IMR-90 (cell line): ENCODE data around the gene LRCH3. TPM values are rescaled to one million over a fixed set of nuclear protein-coding genes. Genes with fewer than 3 reads are reported as not detected.

ENCODE experiments used
- ATAC-seq: fragments of 200-7000 bp; cut with Tn5 transposase; 2 replicates; pipeline ENCODE4 v1.9.1; 2020; ENCODE audit warnings: low read depth, mild to moderate bottlenecking, moderate library complexity
- BruUV-seq: library from RNA; stranded (reverse); fragments of 400-500 nt; replicated peaks from 2 replicates; lab custom pipeline; 2021; lab: Mats Ljungman, UMichigan
- CTCF ChIA-PET: fragments of 300-600 bp; formaldehyde crosslinking; extraction: SDS; loops from one replicate; lab custom pipeline; 2021; ENCODE audit warnings: antibody characterized with exemption; lab: Yijun Ruan, JAX
- POLR2A ChIA-PET: fragments of 300-600 bp; sonication (Branson Sonifier 250); formaldehyde crosslinking; loops from one replicate; lab custom pipeline; 2022; ENCODE audit warnings: antibody characterized with exemption; ENCODE audit not compliant: unreplicated experiment; lab: Charles Lee
- DNase-seq: peaks from one replicate; pipeline ENCODE4 v3.0.0; 2013
- H2AFZ ChIP-seq: replicated peaks from 2 replicates; pipeline ENCODE3; 2013; ENCODE audit warnings: low read length, mild to moderate bottlenecking; ENCODE audit not compliant: poor library complexity
- H2AK5ac ChIP-seq: 2 replicates; pipeline ENCODE4 v1.6.1; 2013; ENCODE audit warnings: low read depth, low read length, inconsistent platforms
- H2AK9ac ChIP-seq: replicated peaks from 2 replicates; pipeline ENCODE3; 2013; ENCODE audit warnings: mild to moderate bottlenecking, low read depth, low read length, moderate library complexity; ENCODE audit not compliant: poor library complexity
- H2BK120ac ChIP-seq: 2 replicates; pipeline ENCODE4 v1.6.1; 2013; ENCODE audit warnings: low read depth, low read length, inconsistent platforms
- H2BK15ac ChIP-seq: 3 replicates; pipeline ENCODE4 v1.6.1; 2013; ENCODE audit warnings: low read depth, low read length, inconsistent platforms
- H2BK20ac ChIP-seq: 2 replicates; pipeline ENCODE4 v1.6.1; 2013; ENCODE audit warnings: low read depth, mild to moderate bottlenecking, inconsistent platforms, low read length, moderate library complexity
- H2BK5ac ChIP-seq: 2 replicates; pipeline ENCODE4 v1.6.1; 2013; ENCODE audit warnings: mild to moderate bottlenecking, low read depth, low read length, inconsistent platforms; ENCODE audit not compliant: poor library complexity, severe bottlenecking
- H3K14ac ChIP-seq: replicated peaks from 2 replicates; pipeline ENCODE4 v1.6.1; 2013; ENCODE audit warnings: low read depth, low read length, inconsistent platforms
- H3K18ac ChIP-seq: 2 replicates; pipeline ENCODE4 v1.6.1; 2013; ENCODE audit warnings: low read depth, low read length, control low read depth
- H3K23ac ChIP-seq: 2 replicates; pipeline ENCODE4 v1.6.1; 2013; ENCODE audit warnings: low read depth, low read length, inconsistent platforms
- H3K27ac ChIP-seq: 2 replicates; pipeline ENCODE4 v1.5.1; 2013; ENCODE audit warnings: mild to moderate bottlenecking, control low read depth, low read length; ENCODE audit not compliant: insufficient read depth
- H3K27me3 ChIP-seq: 2 replicates; pipeline ENCODE4 v1.6.1; 2013; ENCODE audit warnings: low read length; ENCODE audit not compliant: control insufficient read depth, insufficient read depth
- H3K36me3 ChIP-seq: 2 replicates; pipeline ENCODE4 v1.6.1; 2013; ENCODE audit warnings: low read length, mixed read lengths; ENCODE audit not compliant: control insufficient read depth, insufficient read depth
- H3K4ac ChIP-seq: 2 replicates; pipeline ENCODE4 v1.6.1; 2013; ENCODE audit warnings: low read depth, low read length, inconsistent platforms
- H3K4me1 ChIP-seq: 2 replicates; pipeline ENCODE4 v1.6.1; 2013; ENCODE audit warnings: low read length, mixed read lengths; ENCODE audit not compliant: control insufficient read depth, insufficient read depth
- H3K4me2 ChIP-seq: 2 replicates; pipeline ENCODE4 v1.6.1; 2013; ENCODE audit warnings: low read depth, mild to moderate bottlenecking, control low read depth, low read length, moderate library complexity
- H3K4me3 ChIP-seq: 2 replicates; pipeline ENCODE4 v1.5.1; 2013; ENCODE audit warnings: low read depth, mild to moderate bottlenecking, control low read depth, low read length, moderate library complexity; ENCODE audit not compliant: insufficient read depth
- H3K56ac ChIP-seq: 2 replicates; pipeline ENCODE4 v1.6.1; 2013; ENCODE audit warnings: low read length, inconsistent platforms; ENCODE audit not compliant: insufficient read depth; ENCODE audit errors: extremely low read depth
- H3K79me1 ChIP-seq, 2 experiments: 2 replicates each; pipeline ENCODE4 v1.6.1; 2013; ENCODE audit warnings: low read length in 2 of 2, inconsistent platforms in 1 of 2, low read depth in 1 of 2
- H3K9ac ChIP-seq: 2 replicates; pipeline ENCODE4 v1.6.1; 2013; ENCODE audit warnings: low read depth, low read length, control low read depth
- H3K9me1 ChIP-seq: 2 replicates; pipeline ENCODE4 v1.6.1; 2013; ENCODE audit warnings: low read length, inconsistent platforms; ENCODE audit not compliant: insufficient read depth
- H3K9me3 ChIP-seq: 2 replicates; pipeline ENCODE4 v1.6.1; 2013; ENCODE audit warnings: low read length; ENCODE audit not compliant: control insufficient read depth, insufficient read depth
- H4K20me1 ChIP-seq: 2 replicates; pipeline ENCODE4 v1.6.1; 2013; ENCODE audit warnings: low read length, inconsistent platforms; ENCODE audit not compliant: insufficient read depth
- H4K5ac ChIP-seq: 2 replicates; pipeline ENCODE4 v1.6.1; 2013; ENCODE audit warnings: mild to moderate bottlenecking, low read depth, low read length, control low read depth
- H4K8ac ChIP-seq, 2 experiments: 2 replicates each; pipeline ENCODE4 v1.6.1; 2013; ENCODE audit warnings: low read depth in 2 of 2, low read length in 2 of 2, control low read depth in 1 of 2, inconsistent platforms in 1 of 2
- H4K91ac ChIP-seq: 2 replicates; pipeline ENCODE4 v1.6.1; 2013; ENCODE audit warnings: low read depth, low read length, inconsistent platforms; ENCODE audit not compliant: insufficient read depth
- BHLHE40 ChIP-seq: fragments of 150-350 bp; IDR thresholded peaks from 2 replicates; pipeline ENCODE4 v1.6.1; 2016; ENCODE audit warnings: mild to moderate bottlenecking, low read depth, low read length
- CEBPB ChIP-seq: IDR thresholded peaks from 2 replicates; pipeline ENCODE4 v1.6.1; 2012; ENCODE audit warnings: low read depth, low read length, improper control_type of control experiment
- FOS ChIP-seq: fragments of 150-350 bp; IDR thresholded peaks from 2 replicates; pipeline ENCODE4 v1.6.1; 2016; ENCODE audit warnings: low read depth, low read length
- RAD21 ChIP-seq: IDR thresholded peaks from 2 replicates; pipeline ENCODE4 v1.6.1; 2012; ENCODE audit warnings: low read length, improper control_type of control experiment
- WGBS, 2 experiments: methylation state at CpG; one replicate each; pipeline versions ENCODE4 v1.1.5 to v1.1.7; 2013; ENCODE audit warnings: missing lambda C conversion rate in 2 of 2; ENCODE audit not compliant: insufficient read length in 1 of 2; ENCODE audit errors: extremely low coverage in 2 of 2; 5-methylcytosine and 5-hydroxymethylcytosine counted together
- dilution Hi-C: fragments of 300-500 bp; cut with HindIII; formaldehyde crosslinking; loops from one replicate; pipeline ENCODE4 v1.14.3; 2018; ENCODE audit warnings: low sequenced_read_pairs; ENCODE audit not compliant: unreplicated experiment
- in situ Hi-C: fragments of 300-500 bp; cut with MboI; formaldehyde crosslinking; loops from 3 replicates; pipeline ENCODE4 v1.14.3; 2019; ENCODE audit warnings: low sequenced_read_pairs, inconsistent platforms, mixed read lengths
- intact Hi-C: fragments of 100-400 bp; cut with micrococcal nuclease; formaldehyde crosslinking; loops from 2 replicates; pipeline ENCODE4 v1.10.0; 2022
- polyA plus RNA-seq, 3 experiments: library from polyadenylated mRNA; depleted of rRNA; stranded (reverse); fragments of >200 nt; gene quantifications; 2 replicates each; pipeline ENCODE4 v1.2.3, GENCODE V29; 2012; ENCODE audit warnings: low replicate concordance in 1 of 3
- total RNA-seq: library from RNA; depleted of rRNA; stranded (reverse); fragments of >200 nt; gene quantifications from 2 replicates; pipeline ENCODE4 v1.2.3, GENCODE V29; 2012

Gene LRCH3
- total and polyA plus RNA-seq, 2 of the 4 experiments (the other 2 are of a cell fraction) = 28.5 to 40.5 TPM

GRCh38 chr3:197795200-197795599, 4.1 kb downstream of the LRCH3 start:
- no CpG with 5 or more reads among the region's 1 CpG for WGBS, 2 experiments

More at GRCh38 chr3:197795200-197795599, 4.1 kb downstream of the LRCH3 start:
- Histone ChIP-seq H2AFZ (no peak overlapping the region), H3K36me3 (no peaks in the 10 kb centered on the region), H4K91ac (no peak overlapping the region), H3K27ac (no peak overlapping the region), H3K9me1 (peaks cover 12% of the 10 kb centered on the region), H2BK120ac (no peak overlapping the region), H3K9ac (no peak overlapping the region), H3K23ac (0 out of 2 replicates have a peak overlapping the region, but pooled peaks have one; percentile 45), H3K9me3 (no peaks in the 10 kb centered on the region), H3K18ac (no peak overlapping the region), H4K5ac (no peak overlapping the region), H3K79me1 (peaks cover 13 to 59% of the 10 kb centered on the region in 2 experiments), H2BK15ac (no peak overlapping the region), H3K56ac (no peak overlapping the region), H2BK20ac (no peak overlapping the region), H3K4ac (no peak overlapping the region; the same call in 1 of the 2 replicates), H3K4me2 (no peak overlapping the region), H3K4me1 (peaks cover 14% of the 10 kb centered on the region), H3K4me3 (no peak overlapping the region), H4K8ac (no peak overlapping the region), H2AK9ac (no peak overlapping the region), H3K27me3 (no peaks in the 10 kb centered on the region), H2AK5ac (no peak overlapping the region), H2BK5ac (no peak overlapping the region), H3K14ac (no peak overlapping the region), H4K20me1 (peaks cover 82% of the 10 kb centered on the region)
- in situ Hi-C loops = no loop called here
- POLR2A ChIA-PET = no interaction called here
- CTCF ChIA-PET = no interaction called here
- TF ChIP-seq FOS (peak; percentile 25; the same call in 1 of the 2 replicates), RAD21 (no peak), BHLHE40 (peak; percentile 26; the same call in 1 of the 2 replicates), CEBPB (peak; percentile 96)
- BruUV-seq = no TSS peak
- no peak for ATAC-seq
- peak; percentile 79 for DNase-seq
- intact Hi-C loops = no loop called here
- dilution Hi-C loops = no loop called here
